GM21723 (cell line): ENCODE data around the gene SALL4.
"Not testable (repeated sequence)": the region's sequence is repeated elsewhere in the genome, so short reads cannot be mapped to it uniquely, and the experiment has no call there.

Experiments
- ATAC-seq: cut with Tn5 transposase; IDR thresholded peaks from one replicate; pipeline ENCODE4 v1.9.1; 2021; ENCODE audit warnings: mild to moderate bottlenecking, moderate library complexity; ENCODE audit not compliant: unreplicated experiment

SALL4 gene

GRCh38 chr20:51767867-51768758, 34.2 kb downstream of the SALL4 start, which contains the start of gene ATP9A:
Gene ATP9A (minus strand): TSS chr20:51768390. CDS start chr20:51768369, 21 bp downstream.
- no peak for ATAC-seq

GRCh38 chr20:51766994-51767866, 35.1 kb downstream of the SALL4 start:
- ATAC-seq: no peak

GRCh38 chr20:51765381-51765780, 36.9 kb downstream of the SALL4 start:
- not testable (repeated sequence) for ATAC-seq

GRCh38 chr20:51763965-51764602, 38.2 kb downstream of the SALL4 start:
- ATAC-seq: no peak

- no peak for ATAC-seq
Observed at GRCh38 chr20:51760905-51761546, 41.3 kb downstream of the SALL4 start.

GRCh38 chr20:51759769-51760510, 42.4 kb downstream of the SALL4 start:
- ATAC-seq: no peak

- no peak for ATAC-seq
Observed at GRCh38 chr20:51758978-51759544, 43.3 kb downstream of the SALL4 start.

- no peak for ATAC-seq
Observed at GRCh38 chr20:51757226-51757625, 45.1 kb downstream of the SALL4 start.

GRCh38 chr20:51756653-51757052, 45.7 kb downstream of the SALL4 start:
- ATAC-seq: no peak

GRCh38 chr20:51753220-51753619, 49.1 kb downstream of the SALL4 start:
- ATAC-seq: not testable (repeated sequence)

GRCh38 chr20:51752343-51752951, 49.9 kb downstream of the SALL4 start:
- ATAC-seq: no peak

- no peak for ATAC-seq
Observed at GRCh38 chr20:51750770-51751388, 51.4 kb downstream of the SALL4 start.

- no peak for ATAC-seq
Observed at GRCh38 chr20:51750037-51750769, 52.1 kb downstream of the SALL4 start.

- ATAC-seq: no peak
Observed at GRCh38 chr20:51749674-51750036, 52.7 kb downstream of the SALL4 start.

GRCh38 chr20:51747182-51747911, 55.0 kb downstream of the SALL4 start:
- ATAC-seq: no peak

GRCh38 chr20:51745804-51746203, 56.5 kb downstream of the SALL4 start:
- no peak for ATAC-seq

- ATAC-seq: no peak
Observed at GRCh38 chr20:51740838-51741237, 61.5 kb downstream of the SALL4 start.
